MCF 10A (cell line): ENCODE measurements around the gene CCDC124. TPM values are rescaled to one million over a fixed set of nuclear protein-coding genes. Genes with fewer than 3 reads are reported as not detected.

Experiments
- BruUV-seq: library from RNA; stranded (reverse); fragments of 400-500 nt; replicated peaks from 2 replicates; lab custom pipeline; 2021; lab: Mats Ljungman, UMichigan
- CTCF ChIA-PET: fragments of 300-600 bp; sonication (Branson Sonifier 250); formaldehyde crosslinking; extraction: SDS; loops from one replicate; lab custom pipeline; 2021; ENCODE audit warnings: antibody characterized with exemption, inconsistent platforms; lab: Yijun Ruan, JAX
- POLR2A ChIA-PET: fragments of 300-600, 350-650 bp; sonication (Branson Sonifier 250); formaldehyde crosslinking; extraction: SDS; loops from one replicate; lab custom pipeline; 2020; ENCODE audit warnings: antibody characterized with exemption, inconsistent platforms; lab: Yijun Ruan, JAX
- DNase-seq: peaks from one replicate; pipeline ENCODE4 v3.0.0-alpha.2; 2018; ENCODE audit not compliant: unreplicated experiment
- H3K27ac Mint-ChIP-seq: one replicate; pipeline ENCODE4 v1.8.0; 2022; ENCODE audit warnings: mild to moderate bottlenecking, low read depth, mixed read lengths; ENCODE audit not compliant: unreplicated experiment
- H3K27me3 Mint-ChIP-seq: one replicate; pipeline ENCODE4 v1.8.0; 2022; ENCODE audit warnings: mixed read lengths; ENCODE audit not compliant: insufficient read depth, unreplicated experiment
- H3K36me3 Mint-ChIP-seq: one replicate; pipeline ENCODE4 v1.8.0; 2022; ENCODE audit warnings: mild to moderate bottlenecking, moderate library complexity, mixed read lengths; ENCODE audit not compliant: insufficient read depth, unreplicated experiment
- H3K4me1 Mint-ChIP-seq: one replicate; pipeline ENCODE4 v1.8.0; 2022; ENCODE audit warnings: mixed read lengths; ENCODE audit not compliant: insufficient read depth, unreplicated experiment
- H3K4me3 Mint-ChIP-seq: one replicate; pipeline ENCODE4 v1.8.0; 2022; ENCODE audit warnings: mild to moderate bottlenecking, moderate library complexity, mixed read lengths; ENCODE audit not compliant: unreplicated experiment
- H3K9me3 Mint-ChIP-seq: one replicate; pipeline ENCODE4 v1.8.0; 2022; ENCODE audit warnings: mixed read lengths; ENCODE audit not compliant: unreplicated experiment
- CTCF ChIP-seq: fragments of 200-600 bp; IDR thresholded peaks from one replicate; pipeline ENCODE4 v1.8.0; 2022; ENCODE audit warnings: antibody characterized with exemption, mild to moderate bottlenecking; ENCODE audit not compliant: unreplicated experiment
- intact Hi-C: fragments of 100-400 bp; cut with micrococcal nuclease; formaldehyde crosslinking; loops from 2 replicates; pipeline ENCODE4 v1.14.1; 2022
- total RNA-seq: library from RNA; stranded (reverse); gene quantifications from 2 replicates; pipeline ENCODE4 v1.2.3, GENCODE V29; 2022

Gene CCDC124
- total RNA-seq, 1 experiment from 2014 or later: 122 TPM

GRCh38 chr19:17969096-17969792 lies 36.4 kb downstream of the CCDC124 start:
- Mint-ChIP-seq H3K4me3 (no peak overlapping the region), H3K27ac (no peak overlapping the region), H3K9me3 (no peaks in the 10 kb centered on the region), H3K4me1 (no peaks in the 10 kb centered on the region), H3K27me3 (peaks cover 36% of the 10 kb centered on the region), H3K36me3 (no peaks in the 10 kb centered on the region)
- no peak for DNase-seq
- BruUV-seq: no TSS peak
- ChIA-PET POLR2A (no interaction called here), CTCF (interaction anchor here (1.6 kb wide), 1 partner anchor 31 kb away, joined by 4 read pairs; no protein-coding TSS in a partner anchor)
- no peak for TF ChIP-seq CTCF
- intact Hi-C loops: no loop called here

- no peak for DNase-seq
- CTCF ChIA-PET: interaction anchor here (0.7 to 1.2 kb wide), 2 partner anchors 23 to 261 kb away, joined by 3 to 5 read pairs; no protein-coding TSS in a partner anchor
- Mint-ChIP-seq H3K36me3 (no peaks in the 10 kb centered on the region), H3K9me3 (no peaks in the 10 kb centered on the region), H3K4me1 (no peaks in the 10 kb centered on the region), H3K4me3 (no peak overlapping the region), H3K27ac (no peak overlapping the region), H3K27me3 (peaks cover 6% of the 10 kb centered on the region)
- no peak for TF ChIP-seq CTCF
- intact Hi-C loops: no loop called here
- no TSS peak for BruUV-seq
- POLR2A ChIA-PET: no interaction called here
These were observed 39.4 kb downstream of the CCDC124 start for GRCh38 chr19:17972230-17972629.

- no peaks in the 10 kb centered on the region for H3K9me3 Mint-ChIP-seq
- ChIA-PET POLR2A (no interaction called here), CTCF (no interaction called here)
- H3K27ac Mint-ChIP-seq: no peak overlapping the region
- intact Hi-C loops: no loop called here
- DNase-seq: no peak
- BruUV-seq: no TSS peak
- H3K4me1 Mint-ChIP-seq: no peaks in the 10 kb centered on the region
- H3K27me3 Mint-ChIP-seq: no peaks in the 10 kb centered on the region
- no peak overlapping the region for H3K4me3 Mint-ChIP-seq
- no peak for TF ChIP-seq CTCF
- no peaks in the 10 kb centered on the region for H3K36me3 Mint-ChIP-seq
These were observed 40.9 kb downstream of the CCDC124 start for GRCh38 chr19:17973759-17974158.

- no TSS peak for BruUV-seq
- Mint-ChIP-seq H3K9me3 (no peaks in the 10 kb centered on the region), H3K27ac (no peak overlapping the region), H3K27me3 (no peaks in the 10 kb centered on the region), H3K4me3 (no peak overlapping the region), H3K36me3 (no peaks in the 10 kb centered on the region), H3K4me1 (no peaks in the 10 kb centered on the region)
- no peak for TF ChIP-seq CTCF
- DNase-seq: no peak
- intact Hi-C loops: no loop called here
- POLR2A ChIA-PET: interaction anchor here (0.9 to 1.2 kb wide), 2 partner anchors 10 to 31 kb away, joined by 3 read pairs; no protein-coding TSS in a partner anchor
- CTCF ChIA-PET: interaction anchor here (0.6 kb wide), 2 partner anchors 191 to 769 kb away, joined by 3 read pairs; no protein-coding TSS in a partner anchor
These were observed 41.7 kb downstream of the CCDC124 start for GRCh38 chr19:17974551-17974950.
